ENCODE data around the gene OTUD3.
A peak's percentile ranks its signal among the peaks of the same experiment; 100 is the strongest.

OTUD3 gene

GRCh38 chr1:19909971-19910370 lies 27.8 kb downstream of the OTUD3 start:
- DNase-seq (ENCODE audit: low read depth) = no peak
- H3K4me3 ChIP-seq (ENCODE audit: low read length) = no peak overlapping the region
- no peak for TF ChIP-seq CTCF (IDR thresholded peaks at IDR 0.05; ENCODE audit: insufficient read depth, low read depth, low read length, missing control alignments)

- H3K4me3 ChIP-seq (ENCODE audit: low read length) = no peak overlapping the region
- no peak for TF ChIP-seq CTCF (IDR thresholded peaks at IDR 0.05; ENCODE audit: insufficient read depth, low read depth, low read length, missing control alignments)
- no peak for DNase-seq (ENCODE audit: low read depth)
Observed at GRCh38 chr1:19910650-19911049, 28.5 kb downstream of the OTUD3 start.

- TF ChIP-seq CTCF (IDR thresholded peaks at IDR 0.05; ENCODE audit: insufficient read depth, low read depth, low read length, missing control alignments) = peak; percentile 88
- H3K4me3 ChIP-seq (ENCODE audit: low read length) = no peak overlapping the region
- DNase-seq (ENCODE audit: low read depth) = peak; percentile 77
Observed at GRCh38 chr1:19918057-19918456, 35.9 kb downstream of the OTUD3 start.

- DNase-seq (ENCODE audit: low read depth) = no peak
- no peak for TF ChIP-seq CTCF (IDR thresholded peaks at IDR 0.05; ENCODE audit: insufficient read depth, low read depth, low read length, missing control alignments)
- no peak overlapping the region for H3K4me3 ChIP-seq (ENCODE audit: low read length)
Observed at GRCh38 chr1:19920132-19920710, 38.0 kb downstream of the OTUD3 start.

GRCh38 chr1:19921310-19921709 lies 39.1 kb downstream of the OTUD3 start:
- no peak for TF ChIP-seq CTCF (IDR thresholded peaks at IDR 0.05; ENCODE audit: insufficient read depth, low read depth, low read length, missing control alignments)
- H3K4me3 ChIP-seq (ENCODE audit: low read length) = no peak overlapping the region

GRCh38 chr1:19922015-19922688 lies 40.0 kb downstream of the OTUD3 start:
- TF ChIP-seq CTCF (IDR thresholded peaks at IDR 0.05; ENCODE audit: insufficient read depth, low read depth, low read length, missing control alignments) = no peak
- DNase-seq (ENCODE audit: low read depth) = no peak
- H3K4me3 ChIP-seq (ENCODE audit: low read length) = no peak overlapping the region

More at GRCh38 chr1:19921310-19921709, 39.1 kb downstream of the OTUD3 start:
- no peak for DNase-seq (ENCODE audit: low read depth)

All from epithelial cell of esophagus (primary cell).